NB4 (cell line): ENCODE measurements around the gene PSMB8.
A peak's percentile ranks its signal among the peaks of the same experiment; 100 is the strongest.

Source experiments
- DNase-seq: peaks from one replicate; pipeline ENCODE4 v3.0.0; 2010; ENCODE audit warnings: low read depth
- H3K4me3 ChIP-seq: one replicate; pipeline ENCODE4 v1.5.1; 2011; ENCODE audit warnings: mild to moderate bottlenecking, low read depth, low read length, moderate library complexity
- CTCF ChIP-seq: IDR thresholded peaks from one replicate; pipeline ENCODE4 v1.5.1; 2012; ENCODE audit warnings: low read depth, low read length
- MAX ChIP-seq: IDR thresholded peaks from 2 replicates; pipeline ENCODE4 v1.6.1; 2011; ENCODE audit warnings: low read depth, low read length
- MYC ChIP-seq: IDR thresholded peaks from 2 replicates; pipeline ENCODE4 v1.6.1; 2011; ENCODE audit warnings: low read depth, low read length
- POLR2A ChIP-seq: IDR thresholded peaks from 2 replicates; pipeline ENCODE4 v1.6.1; 2011; ENCODE audit warnings: mild to moderate bottlenecking; ENCODE audit not compliant: insufficient read length; ENCODE audit errors: extremely low read depth

Gene PSMB8

GRCh38 chr6:32794510-32794909 is 49.3 kb downstream of the PSMB8 start:
- DNase-seq = peak; percentile 49
- no peak overlapping the region for H3K4me3 ChIP-seq
- no peak for TF ChIP-seq MYC
- TF ChIP-seq POLR2A = no peak
- no peak for TF ChIP-seq CTCF
- no peak for TF ChIP-seq MAX

- DNase-seq = no peak
- no peak overlapping the region for H3K4me3 ChIP-seq
- TF ChIP-seq MAX (no peak), MYC (no peak), POLR2A (no peak), CTCF (no peak)
These were observed 50.9 kb downstream of the PSMB8 start for GRCh38 chr6:32792901-32793435.
